HCT116 (cell line): ENCODE data around the gene C9orf50. TPM values are rescaled to one million over a fixed set of nuclear protein-coding genes. Genes with fewer than 3 reads are reported as not detected.

Experiments used
- ATAC-seq: fragments of 200-7000 bp; cut with Tn5 transposase; 2 replicates; pipeline ENCODE4 v1.9.1; 2020; ENCODE audit warnings: mild to moderate bottlenecking, moderate library complexity
- BruUV-seq: library from RNA; stranded (reverse); fragments of 400-500 nt; replicated peaks from 2 replicates; lab custom pipeline; 2021; lab: Mats Ljungman, UMichigan
- CTCF ChIA-PET: fragments of 300-600 bp; sonication (Branson Sonifier 250); formaldehyde crosslinking; loops from one replicate; lab custom pipeline; 2021; ENCODE audit warnings: antibody characterized with exemption; lab: Charles Lee
- POLR2A ChIA-PET: fragments of 300-600, 350-600 bp; sonication (Branson Sonifier 250); formaldehyde crosslinking; loops from one replicate; lab custom pipeline; 2021; ENCODE audit warnings: antibody characterized with exemption; lab: Charles Lee
- RAD21 ChIA-PET, 2 experiments: fragments of 300-600 bp; sonication (Branson Sonifier 250); formaldehyde crosslinking; loops; one replicate each; lab custom pipeline; 2023; ENCODE audit warnings: low total read pairs in 2 of 2; ENCODE audit not compliant: uncharacterized antibody in 2 of 2, unreplicated experiment in 2 of 2, low non-redundant PET in 1 of 2; lab: Charles Lee
- DNase-seq: peaks from one replicate; pipeline ENCODE4 v3.0.0-alpha.2; 2010; ENCODE audit warnings: low read depth, low spot score
- H2AFZ ChIP-seq: fragments of 200-600 bp; shearing (Covaris generic), sonication (generic); 2 replicates; pipeline ENCODE4 v1.6.1; 2017; ENCODE audit warnings: low read depth, mixed run types, mixed read lengths, antibody characterized with exemption, low read length; ENCODE audit not compliant: poor library complexity, severe bottlenecking
- H3K27ac ChIP-seq: 2 replicates; pipeline ENCODE4 v1.5.1; 2012; ENCODE audit warnings: low read depth, low read length
- H3K27me3 ChIP-seq: fragments of 200-600 bp; sonication (generic); 2 replicates; pipeline ENCODE4 v1.6.1; 2016; ENCODE audit warnings: mixed run types, low read length, mixed read lengths; ENCODE audit not compliant: insufficient read depth
- H3K36me3 ChIP-seq, 2 experiments: fragments of 200-500 bp in 1 of 2; fragments of 200-600 bp in 1 of 2; sonication (Bioruptor generic) in 1 of 2; sonication (generic) in 1 of 2; 2 replicates each; pipeline versions ENCODE4 v1.5.1 to v1.6.1; 2014 to 2016; ENCODE audit warnings: low read length in 2 of 2, inconsistent platforms in 1 of 2, mixed read lengths in 1 of 2, mixed run types in 1 of 2; ENCODE audit not compliant: insufficient read depth in 2 of 2, control insufficient read depth in 1 of 2
- H3K4me1 ChIP-seq, 2 experiments: fragments of 200-600 bp in 1 of 2; sonication (generic) in 1 of 2; 2 replicates each; pipeline versions ENCODE4 v1.5.1 to v1.6.1; 2012 to 2017; ENCODE audit warnings: low read length in 2 of 2, inconsistent platforms in 1 of 2, mild to moderate bottlenecking in 1 of 2, mixed read lengths in 1 of 2, mixed run types in 1 of 2, moderate library complexity in 1 of 2; ENCODE audit not compliant: insufficient read depth in 2 of 2, control insufficient read depth in 1 of 2
- H3K4me2 ChIP-seq: fragments of 200-600 bp; sonication (generic); 2 replicates; pipeline ENCODE4 v1.6.1; 2017; ENCODE audit warnings: mixed run types, low read length, mixed read lengths
- H3K4me3 ChIP-seq, 2 experiments: fragments of 200-600 bp in 1 of 2; sonication (generic) in 1 of 2; replicated peaks in 1 of 2; 2 replicates each; pipeline ENCODE4 v1.5.1; 2011 to 2016; ENCODE audit warnings: low read length in 2 of 2, control low read depth in 1 of 2, low read depth in 1 of 2, mild to moderate bottlenecking in 1 of 2, mixed read lengths in 1 of 2, mixed run types in 1 of 2
- H3K79me2 ChIP-seq: fragments of 200-600 bp; sonication (generic); 2 replicates; pipeline ENCODE4 v1.6.1; 2017; ENCODE audit warnings: mild to moderate bottlenecking, mixed run types, low read length, moderate library complexity, mixed read lengths; ENCODE audit not compliant: insufficient read depth
- H3K9ac ChIP-seq: fragments of 200-600 bp; sonication (generic); 2 replicates; pipeline ENCODE4 v1.6.1; 2016; ENCODE audit warnings: low read length, mixed read lengths
- H3K9me2 ChIP-seq: fragments of 200-600 bp; sonication (generic), shearing (Covaris generic); 2 replicates; pipeline ENCODE4 v1.6.1; 2017; ENCODE audit warnings: mixed run types, mild to moderate bottlenecking, moderate library complexity; ENCODE audit not compliant: insufficient read depth
- H3K9me3 ChIP-seq, 2 experiments: fragments of 200-500 bp in 1 of 2; fragments of 200-600 bp in 1 of 2; sonication (Bioruptor generic) in 1 of 2; sonication (generic) in 1 of 2; 2 replicates each; pipeline ENCODE4 v1.6.1; 2014 to 2017; ENCODE audit warnings: low read length in 2 of 2, mixed read lengths in 2 of 2, inconsistent platforms in 1 of 2, low read depth in 1 of 2, mild to moderate bottlenecking in 1 of 2, mixed run types in 1 of 2, moderate library complexity in 1 of 2; ENCODE audit not compliant: control insufficient read depth in 1 of 2, insufficient read depth in 1 of 2
- H4K20me1 ChIP-seq: fragments of 200-600 bp; sonication (generic), shearing (Covaris generic); 2 replicates; pipeline ENCODE4 v1.6.1; 2017; ENCODE audit warnings: mixed run types, mild to moderate bottlenecking, moderate library complexity; ENCODE audit not compliant: insufficient read depth
- ATF3 ChIP-seq: IDR thresholded peaks from 2 replicates; pipeline ENCODE4 v1.6.1; 2012
- CBX3 ChIP-seq: IDR thresholded peaks from 2 replicates; pipeline ENCODE4 v1.6.1; 2012; ENCODE audit warnings: low read depth
- CEBPB ChIP-seq: IDR thresholded peaks from 2 replicates; pipeline ENCODE4 v1.6.1; 2012; ENCODE audit warnings: low read depth
- CTCF ChIP-seq, 3 experiments: fragments of 200-600 bp in 1 of 3; sonication (generic) in 1 of 3; IDR thresholded peaks in 2 of 3; conservative IDR thresholded peaks in 1 of 3; 2 replicates each; pipeline ENCODE4 v1.5.1; 2012 to 2017; ENCODE audit warnings: low read depth in 2 of 3, low read length in 2 of 3, antibody characterized with exemption in 1 of 3, borderline replicate concordance in 1 of 3, control low read depth in 1 of 3, mild to moderate bottlenecking in 1 of 3, mixed read lengths in 1 of 3, mixed run types in 1 of 3, moderate library complexity in 1 of 3; ENCODE audit not compliant: insufficient read depth in 1 of 3
- EGR1 ChIP-seq: IDR thresholded peaks from 2 replicates; pipeline ENCODE4 v1.6.1; 2012; ENCODE audit warnings: low read depth
- ELF1 ChIP-seq: IDR thresholded peaks from 2 replicates; pipeline ENCODE4 v1.6.1; 2012; ENCODE audit warnings: low read depth, borderline replicate concordance
- EZH2 ChIP-seq: fragments of 200-600 bp; sonication (generic); IDR thresholded peaks from 2 replicates; pipeline ENCODE4 v1.6.1; 2017; ENCODE audit warnings: antibody characterized with exemption, mixed run types
- EZH2phosphoT487 ChIP-seq: fragments of 200-600 bp; IDR thresholded peaks from 2 replicates; pipeline ENCODE4 v1.6.1; 2018; ENCODE audit warnings: antibody characterized with exemption, borderline replicate concordance
- FOSL1 ChIP-seq: IDR thresholded peaks from 2 replicates; pipeline ENCODE4 v1.6.1; 2012; ENCODE audit warnings: low read depth
- JUND ChIP-seq: IDR thresholded peaks from 2 replicates; pipeline ENCODE4 v1.6.1; 2012
- POLR2A ChIP-seq: IDR thresholded peaks from 2 replicates; pipeline ENCODE4 v1.7.0; 2011; ENCODE audit warnings: borderline replicate concordance; ENCODE audit not compliant: insufficient read depth, insufficient read length; ENCODE audit errors: extremely low read depth
- POLR2AphosphoS5 ChIP-seq: IDR thresholded peaks from 2 replicates; pipeline ENCODE4 v1.6.1; 2011; ENCODE audit warnings: mild to moderate bottlenecking, low read depth, low read length, moderate library complexity
- RAD21 ChIP-seq: IDR thresholded peaks from 2 replicates; pipeline ENCODE4 v1.6.1; 2012; ENCODE audit warnings: low read depth, mild to moderate bottlenecking
- REST ChIP-seq: IDR thresholded peaks from 2 replicates; pipeline ENCODE4 v1.6.1; 2012; ENCODE audit warnings: low read depth
- SIN3A ChIP-seq: IDR thresholded peaks from 2 replicates; pipeline ENCODE4 v1.6.1; 2012; ENCODE audit warnings: low read depth
- SP1 ChIP-seq: IDR thresholded peaks from 2 replicates; pipeline ENCODE4 v1.6.1; 2012; ENCODE audit warnings: low read depth
- SRF ChIP-seq: IDR thresholded peaks from 2 replicates; pipeline ENCODE4 v1.6.1; 2012; ENCODE audit warnings: low read depth
- TCF7L2 ChIP-seq: IDR thresholded peaks from 2 replicates; pipeline ENCODE4 v1.7.0; 2011; ENCODE audit warnings: borderline replicate concordance, inconsistent platforms; ENCODE audit not compliant: insufficient read depth, insufficient read length; ENCODE audit errors: extremely low read depth
- ZFX ChIP-seq: fragments of 450-650 bp; IDR thresholded peaks from 2 replicates; pipeline ENCODE4 v1.6.1; 2017
- intact Hi-C: fragments of 100-400 bp; cut with micrococcal nuclease; formaldehyde crosslinking; loops from 2 replicates; pipeline ENCODE4 v1.10.0; 2022
- total RNA-seq: library from RNA; stranded (reverse); gene quantifications from one replicate; pipeline ENCODE4 v1.2.1, GENCODE V29; 2021; ENCODE audit not compliant: unreplicated experiment

Gene C9orf50
- total RNA-seq, 1 experiment from 2014 or later: not detected

GRCh38 chr9:129626625-129627284, 5.9 kb upstream of the C9orf50 start (continued):
- TF ChIP-seq SRF: no peak
- TF ChIP-seq ELF1: no peak
- no peak for TF ChIP-seq REST
- TF ChIP-seq RAD21: no peak
- TF ChIP-seq SP1: no peak
- TF ChIP-seq ZFX: no peak
- TF ChIP-seq, all 23 proteins: peak for 0

- intact Hi-C loops: no loop called here
- peak; percentile 84 for ATAC-seq
- Histone ChIP-seq H4K20me1 (peaks cover 15% of the 10 kb centered on the region; the same call in 1 of the 2 replicates), H3K9me3 (no peaks in the 10 kb centered on the region), H3K9me2 (no peaks in the 10 kb centered on the region), H3K36me3 (peaks cover 5 to 33% of the 10 kb centered on the region in 2 experiments; a peak in 3 of 4 replicates), H2AFZ (no peak within 1 kb of the TSS), H3K27ac (peak within 1 kb of the TSS; percentile 86), H3K4me3 (peak within 1 kb of the TSS; percentile 88 to 99), H3K9ac (peak within 1 kb of the TSS; percentile 96), H3K4me2 (peak within 1 kb of the TSS; percentile 88), H3K4me1 (peaks cover 11 to 43% of the 10 kb centered on the region in 2 experiments), H3K79me2 (peaks cover 51% of the 10 kb centered on the region), H3K27me3 (no peaks in the 10 kb centered on the region)
- peak; percentile 63 for DNase-seq
- ChIA-PET RAD21 (interaction anchor here (0.5 to 0.8 kb wide), 6 partner anchors 20 to 494 kb away, joined by 3 to 4 read pairs (median 4); no protein-coding TSS in a partner anchor), CTCF (interaction anchor here (0.8 to 4.4 kb wide), 12 partner anchors 9 to 500 kb away, joined by 3 to 91 read pairs (median 4); no protein-coding TSS in a partner anchor), POLR2A (interaction anchor here (0.9 to 3.8 kb wide), 8 partner anchors 20 to 494 kb away, joined by 3 to 26 read pairs (median 4); no protein-coding TSS in a partner anchor)
- BruUV-seq: TSS peak; percentile 46
- TF ChIP-seq ATF3 (no peak), CTCF (IDR thresholded peaks at IDR 0.05 in 2 of 3, conservative IDR thresholded peaks at IDR 0.05 in 1 of 3; ENCODE audit: borderline replicate concordance in 1 of 3, insufficient read depth in 1 of 3, low read depth in 2 of 3, low read length in 2 of 3) (no peak), SIN3A (peak; percentile 98), POLR2AphosphoS5 (peak; percentile 90), JUND (peak; percentile 47), POLR2A (peak; percentile 67), CEBPB (no peak), EZH2 (no peak), ZFX (peak; percentile 44; the same call in 1 of the 2 replicates), TCF7L2 (peak; percentile 38), CBX3 (no peak; the same call in 1 of the 2 replicates), EZH2phosphoT487 (no peak), EGR1 (no peak), FOSL1 (no peak; the same call in 1 of the 2 replicates)
Observed at GRCh38 chr9:129626079-129626624, 5.3 kb upstream of the C9orf50 start, which contains the start of gene NTMT1. Gene NTMT1, plus strand, starts transcription at chr9:129626163. Its CDS starts 6,541 bp downstream, at chr9:129632704.
